CD4-positive, alpha-beta T cell treated with Interleukin-15 for 4 hours (primary cell): ENCODE results near the gene MIB1.
A peak's percentile ranks its signal among the peaks of the same experiment; 100 is the strongest.

Experiments used
- DNase-seq: peaks from one replicate; pipeline ENCODE4 v3.0.0-alpha.2; 2020; ENCODE audit warnings: low spot score

MIB1 gene

DNA sequence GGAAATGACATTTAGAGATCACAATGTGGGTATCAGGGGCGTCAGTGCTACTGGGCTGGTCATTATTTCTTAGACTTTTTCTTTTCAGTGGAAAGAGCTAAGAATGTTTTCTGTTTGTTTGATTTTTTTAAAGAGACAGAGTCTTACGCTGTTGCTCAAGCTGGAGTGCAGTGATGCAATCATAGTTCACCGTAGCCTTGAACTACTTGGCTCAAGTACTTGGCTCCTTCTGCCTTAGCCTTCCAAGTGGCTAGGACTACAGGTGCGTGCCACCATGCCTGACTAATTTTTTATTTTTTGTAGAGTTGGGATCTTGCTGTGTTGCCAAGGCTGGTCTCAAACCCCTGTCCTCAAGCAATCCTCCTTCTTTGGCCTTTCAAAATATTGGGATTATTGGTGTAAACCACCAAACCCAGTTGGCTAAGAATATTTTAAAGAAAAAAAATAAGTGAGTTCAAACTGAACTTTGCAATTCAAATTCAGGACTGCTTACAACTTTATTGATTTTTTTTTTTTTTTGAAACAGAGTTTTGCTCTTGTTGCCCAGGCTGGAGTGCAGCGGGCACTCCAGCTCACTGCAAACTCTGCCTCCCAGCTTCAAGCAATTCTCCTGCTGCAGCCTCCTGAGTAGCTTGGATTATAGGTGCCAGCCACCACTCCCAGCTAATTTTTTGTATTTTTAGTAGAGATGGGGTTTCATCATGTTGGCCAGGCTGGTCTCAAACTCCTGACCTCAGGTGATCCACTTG lies 154.2 kb downstream of the MIB1 start:
- no peak for DNase-seq

DNA sequence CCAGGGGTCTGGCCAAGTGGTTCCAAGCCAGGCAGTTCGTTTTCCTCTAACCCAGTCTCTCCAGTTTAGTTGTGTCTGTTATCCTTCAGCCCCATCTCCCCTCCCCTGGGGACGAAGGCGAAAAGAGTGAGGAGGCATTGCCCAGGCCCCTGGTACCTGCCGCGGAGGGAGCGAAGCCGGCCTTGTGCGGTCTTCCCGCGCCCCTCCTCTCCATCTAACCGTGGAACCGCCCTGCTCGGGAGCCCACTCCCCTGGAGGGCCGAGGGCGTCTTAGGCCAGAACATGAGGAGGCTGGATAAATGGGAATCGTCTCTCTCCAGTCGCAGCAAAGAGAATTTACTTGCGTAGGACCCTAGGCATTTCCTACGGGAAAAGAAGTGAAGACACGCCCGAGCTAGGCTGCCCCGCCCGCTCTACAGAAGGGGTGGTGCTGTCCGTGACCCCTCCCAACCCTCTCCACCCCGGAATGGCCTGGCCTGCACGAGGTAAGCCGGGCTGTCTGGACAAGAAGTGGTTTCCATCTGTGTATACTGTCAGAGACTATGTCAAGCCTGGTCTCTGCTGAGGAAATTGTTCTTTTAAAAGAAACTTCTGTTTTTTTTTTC lies 156.2 kb downstream of the MIB1 start:
- DNase-seq, result no peak

DNA sequence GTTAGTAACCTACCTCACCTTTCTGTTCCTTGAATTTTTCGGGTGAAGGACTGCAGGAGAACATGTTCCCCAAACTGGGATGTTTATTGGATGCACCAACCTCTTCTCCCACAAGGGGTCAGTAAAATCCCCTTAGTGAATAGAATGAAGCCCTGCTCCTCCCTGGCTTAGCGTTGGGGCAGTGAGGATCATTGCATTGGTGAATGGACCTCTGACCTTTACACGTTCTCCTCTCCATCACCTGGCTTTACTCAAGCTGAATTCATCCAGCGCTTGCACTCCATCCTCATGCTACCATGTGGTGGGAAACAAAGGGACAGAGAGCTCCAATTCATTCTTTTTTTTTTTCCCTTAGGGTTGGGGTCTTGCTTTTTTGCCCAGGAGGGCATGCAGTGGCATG lies 157.2 kb downstream of the MIB1 start:
- DNase-seq, result peak; percentile 12

DNA sequence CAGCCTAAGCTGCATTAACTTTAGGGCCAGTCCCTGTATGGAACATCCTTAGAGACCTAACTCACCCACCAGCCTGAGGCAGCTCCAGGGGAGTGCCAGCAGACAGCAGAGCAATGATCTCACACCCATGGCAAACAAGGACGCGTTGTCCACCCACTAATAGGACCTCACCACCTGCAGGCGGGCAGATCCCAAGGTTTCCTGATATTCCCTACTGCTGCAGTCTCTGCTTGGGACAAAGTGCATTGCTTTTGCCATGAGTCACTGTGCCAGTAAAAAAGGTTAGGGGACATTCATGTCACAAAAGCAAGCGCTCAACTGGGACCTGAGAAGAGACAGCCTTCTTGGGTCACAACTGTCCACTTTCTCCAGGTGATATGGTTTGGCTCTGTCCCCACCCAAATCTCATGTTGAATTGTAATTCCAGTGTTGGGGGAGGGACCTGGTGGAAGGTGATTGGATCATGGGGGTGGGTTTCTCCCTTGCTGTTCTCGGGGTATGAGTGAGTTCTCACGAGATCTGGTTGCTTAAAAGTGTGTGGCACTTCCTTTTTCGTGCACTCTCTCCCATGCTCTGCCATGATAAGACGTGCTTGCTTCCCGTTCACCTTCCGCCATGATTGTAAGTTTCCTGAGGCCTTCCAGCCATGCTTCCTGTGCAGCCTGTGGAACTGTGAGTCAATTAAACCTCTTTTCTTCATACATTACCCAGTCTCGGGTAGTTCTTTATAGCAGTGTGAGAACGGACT lies 160.2 kb downstream of the MIB1 start:
- DNase-seq, result no peak

DNA sequence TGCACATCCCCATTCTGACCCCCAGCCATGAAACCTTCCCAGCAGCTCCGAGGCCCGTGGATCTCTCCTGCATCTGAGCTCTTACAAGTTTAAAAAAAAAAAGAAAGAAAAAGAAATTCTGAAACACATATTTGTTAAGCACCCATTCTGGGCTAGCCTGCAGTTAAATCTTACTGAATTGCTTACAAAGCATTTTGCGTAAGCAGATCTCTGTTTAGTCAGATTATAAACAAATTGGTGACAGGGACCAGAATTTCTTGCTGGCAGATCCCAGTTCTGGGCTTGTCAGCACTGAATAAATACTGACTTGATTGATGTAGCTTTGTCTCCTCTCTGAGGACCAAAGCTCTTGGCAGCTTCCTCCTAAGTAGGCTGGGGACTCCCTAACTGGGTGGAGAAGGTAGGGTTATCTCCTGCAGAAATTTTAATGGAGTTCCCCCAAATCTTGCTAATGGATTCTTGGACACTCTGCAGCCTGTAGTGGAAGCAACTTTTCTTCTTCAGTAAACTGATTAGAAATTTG lies 160.9 kb downstream of the MIB1 start:
- DNase-seq, result no peak

DNA sequence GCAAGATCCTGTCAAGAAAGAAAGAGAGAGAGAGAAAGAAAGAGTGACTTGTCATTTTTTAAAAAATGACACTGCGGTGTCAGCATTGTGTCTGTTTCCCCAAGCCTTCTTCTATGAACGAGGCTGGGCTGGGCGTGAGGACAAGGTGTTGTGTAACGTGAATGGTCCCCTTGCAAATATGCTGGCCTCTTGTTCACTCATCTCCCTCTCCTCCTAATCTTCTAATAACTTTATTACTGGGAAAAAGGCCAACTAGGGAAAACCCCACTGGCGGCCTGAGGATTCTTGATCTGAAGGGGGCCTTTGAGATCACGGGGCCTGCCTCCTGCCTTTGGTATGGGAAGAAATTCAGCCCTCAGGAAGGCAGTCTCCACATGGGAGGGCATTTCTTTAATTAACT lies 163.1 kb downstream of the MIB1 start:
- DNase-seq, result no peak

DNA sequence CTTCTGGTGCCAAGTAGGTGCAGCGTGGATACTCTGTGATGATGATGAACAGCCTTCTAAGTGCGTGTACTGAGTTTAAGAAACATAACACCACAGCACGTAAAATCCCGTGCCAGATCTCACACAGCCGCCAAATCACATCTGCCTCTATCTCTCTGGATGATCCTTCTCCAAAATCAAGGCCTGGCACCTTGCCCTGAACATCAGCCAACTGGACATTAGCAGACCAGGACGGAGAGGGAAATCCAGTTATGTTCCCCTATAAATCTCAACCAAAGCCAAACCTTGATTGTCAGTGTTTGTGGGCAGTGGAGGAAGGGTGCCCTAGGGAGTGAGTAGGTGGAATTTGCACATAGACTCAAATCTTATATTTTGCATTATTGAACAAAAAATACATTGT lies 164.3 kb downstream of the MIB1 start:
- no peak for DNase-seq

DNA sequence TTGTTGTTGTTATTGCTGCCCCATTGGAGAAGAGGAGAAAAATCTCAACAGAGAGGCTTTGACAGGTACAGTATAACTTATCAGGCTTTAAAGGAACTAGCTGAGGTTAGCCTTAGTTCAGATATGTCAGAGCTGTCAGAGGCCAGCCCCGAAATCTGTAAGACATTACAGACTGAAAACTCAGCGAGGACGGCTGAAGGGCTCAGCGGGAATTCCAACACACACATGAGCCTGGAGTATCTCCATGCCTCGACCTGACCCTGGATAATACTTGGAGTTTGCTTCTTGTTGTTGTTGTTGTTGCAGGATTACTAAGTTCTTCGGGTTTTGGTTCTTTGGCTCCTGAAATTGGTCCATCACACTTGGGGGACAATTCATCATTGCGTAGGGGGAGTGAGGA lies 166.9 kb downstream of the MIB1 start:
- DNase-seq, result no peak

DNA sequence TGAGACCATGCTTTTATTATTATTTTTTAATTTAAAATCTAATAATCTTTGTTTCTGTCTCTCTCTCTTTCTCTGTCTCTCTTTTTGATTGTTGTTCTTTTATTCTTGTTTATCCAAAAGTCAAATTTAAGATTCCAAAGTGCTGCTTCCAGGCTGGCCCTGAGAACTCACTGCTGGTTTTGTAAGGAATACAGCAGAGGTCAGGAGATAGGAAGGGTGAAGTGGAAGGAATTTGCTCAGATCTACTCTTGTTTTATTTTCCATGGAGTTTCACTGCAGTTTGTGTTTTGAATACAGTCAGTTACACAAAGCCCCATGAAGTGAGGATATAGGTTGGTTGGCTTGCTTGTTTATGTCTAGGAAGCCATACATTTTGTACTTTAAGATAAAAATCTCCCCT lies 168.1 kb downstream of the MIB1 start:
- no peak for DNase-seq

DNA sequence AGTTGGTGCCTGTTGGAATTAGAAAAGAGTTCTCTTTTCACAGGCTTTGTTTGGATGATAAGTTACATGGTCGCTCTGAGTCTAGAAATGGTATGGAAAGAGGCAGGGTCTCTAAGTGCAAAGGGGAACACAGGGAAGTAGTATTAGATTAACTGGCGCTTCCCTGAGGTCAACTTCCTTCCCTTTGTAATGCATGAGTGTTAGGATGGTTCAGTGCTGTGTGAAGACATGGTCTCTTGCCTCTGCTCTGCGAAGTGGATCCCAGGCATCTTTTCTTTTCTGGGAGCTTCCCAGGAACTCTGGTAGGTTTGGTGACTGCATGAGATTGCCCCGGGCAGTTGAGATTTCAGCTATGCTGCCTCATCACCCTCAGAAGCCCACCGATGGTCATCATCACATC lies 170.3 kb downstream of the MIB1 start:
- DNase-seq, result no peak

DNA sequence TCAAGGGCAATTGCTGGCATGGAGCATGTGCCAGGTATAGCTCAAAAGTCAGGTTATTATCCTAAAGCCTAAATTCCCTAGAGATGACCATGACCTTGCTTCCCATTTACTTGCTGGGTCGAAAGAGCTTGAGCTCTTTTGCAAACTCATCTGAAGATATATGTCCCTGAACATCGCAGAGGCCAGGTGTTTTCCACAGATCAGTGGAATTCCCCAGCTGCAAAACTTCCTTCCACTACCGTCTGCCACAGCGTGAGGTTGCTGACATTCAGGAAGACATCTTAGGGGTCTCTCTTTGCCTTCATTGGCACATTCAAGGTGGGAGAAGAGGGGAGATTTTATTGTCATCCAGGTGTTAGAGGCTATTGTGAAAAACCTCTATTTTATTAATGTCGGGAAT lies 171.0 kb downstream of the MIB1 start:
- DNase-seq, result no peak

DNA sequence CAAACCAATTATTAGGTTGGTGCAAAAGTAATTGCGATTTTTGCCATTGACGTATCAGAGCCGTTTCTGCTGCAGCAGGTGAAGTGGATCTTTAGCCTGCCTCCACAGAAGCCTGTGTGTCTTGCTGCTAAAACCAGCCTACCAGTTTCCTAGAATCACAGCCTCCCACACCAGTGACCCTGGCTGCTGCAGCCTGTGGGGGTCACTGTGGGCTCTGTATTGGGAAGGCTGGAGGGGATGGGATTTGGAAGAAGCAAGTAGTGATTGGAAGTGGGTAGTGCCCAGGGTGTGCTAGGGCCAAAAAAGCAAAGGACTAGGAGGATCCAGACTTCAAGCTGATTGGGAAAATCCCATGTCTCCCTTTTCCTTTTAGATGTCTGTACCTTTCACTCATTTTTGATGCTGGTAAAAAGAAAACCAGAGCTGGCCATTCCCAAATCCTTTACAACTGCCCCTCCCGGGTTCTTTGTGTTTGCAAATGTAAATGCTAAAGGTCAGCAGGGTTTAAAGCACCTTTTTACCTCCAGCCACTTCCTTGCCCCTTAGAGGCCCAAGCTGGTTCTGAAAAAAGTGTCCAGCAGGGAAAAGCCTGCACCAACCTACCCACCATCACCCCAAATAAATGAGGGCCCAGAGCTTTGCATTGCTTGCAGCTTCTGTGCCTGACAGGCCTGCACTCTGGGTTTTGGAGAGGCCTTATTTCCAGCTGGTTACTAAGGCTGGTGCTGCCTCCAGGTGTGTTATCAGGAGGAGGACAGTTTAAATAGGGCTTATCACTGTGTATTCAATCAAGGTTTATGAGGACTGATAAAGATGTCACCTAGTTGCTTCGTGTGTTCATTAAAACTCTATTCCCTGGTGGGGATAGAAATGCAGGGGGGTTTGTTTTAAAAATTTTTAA lies 172.0 kb downstream of the MIB1 start:
- DNase-seq, result no peak

DNA sequence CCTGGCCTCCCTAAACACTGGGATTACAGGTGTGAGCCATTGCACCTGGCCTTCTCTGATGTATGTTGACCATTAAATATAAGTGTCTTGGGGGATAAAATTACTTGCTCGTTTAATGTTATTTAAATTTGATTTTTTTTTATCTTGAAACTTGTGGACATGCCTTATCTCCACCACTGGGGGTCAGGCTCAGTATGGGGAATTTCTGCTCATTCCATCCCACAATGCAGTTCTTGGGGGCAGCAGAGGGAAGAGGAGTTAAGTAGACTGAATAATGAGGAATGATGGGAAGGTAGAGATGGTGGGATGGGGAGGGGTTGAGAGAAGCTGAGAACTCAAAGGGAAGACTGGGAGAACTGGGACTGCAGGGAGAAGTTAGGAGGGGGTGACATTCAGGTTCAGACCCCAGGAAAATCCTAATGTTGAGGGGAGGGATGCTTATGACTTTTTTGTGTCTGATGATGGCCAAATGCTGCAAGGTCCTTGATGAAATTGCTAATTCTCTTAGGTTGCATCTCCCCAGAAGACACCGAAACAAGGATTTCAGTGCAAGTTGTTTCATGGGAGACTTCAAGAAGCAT lies 174.2 kb downstream of the MIB1 start:
- no peak for DNase-seq

DNA sequence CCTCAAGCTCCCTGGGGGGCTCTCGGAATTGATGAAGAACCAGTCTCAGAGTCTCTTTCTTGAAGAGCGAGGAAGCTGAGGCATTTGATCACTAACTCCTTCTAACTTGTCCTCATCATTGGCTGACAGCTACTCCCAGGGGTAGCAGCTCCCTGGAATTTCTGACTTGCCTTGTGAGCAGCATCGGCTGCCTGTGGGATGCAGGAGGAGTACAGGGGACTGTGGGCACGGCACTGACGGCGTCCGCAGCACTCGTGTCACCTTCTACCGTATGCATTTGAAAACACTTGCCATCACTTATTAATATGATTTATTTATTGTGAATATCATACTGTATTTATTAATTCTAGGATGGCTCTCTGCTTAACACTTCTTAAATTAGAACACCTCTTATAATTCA lies 175.0 kb downstream of the MIB1 start:
- no peak for DNase-seq

DNA sequence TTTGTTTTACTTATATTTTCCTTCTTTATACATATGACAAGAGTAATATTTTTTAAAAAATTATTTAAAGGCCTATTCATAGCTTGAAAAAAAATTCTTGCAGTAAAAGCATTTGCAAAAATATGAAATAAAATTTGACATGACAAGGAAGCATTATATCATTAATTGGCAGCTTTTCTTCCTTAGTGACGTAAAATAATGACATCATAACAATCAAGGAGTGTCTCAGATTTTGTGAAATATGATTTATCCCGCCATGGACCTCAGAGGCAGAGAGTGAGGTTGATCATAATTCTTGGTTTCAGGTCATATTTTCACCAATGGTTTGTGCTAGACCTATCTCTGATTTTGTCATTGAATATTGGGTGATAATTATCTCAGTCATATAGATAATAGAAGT lies 176.0 kb downstream of the MIB1 start:
- DNase-seq, result no peak

DNA sequence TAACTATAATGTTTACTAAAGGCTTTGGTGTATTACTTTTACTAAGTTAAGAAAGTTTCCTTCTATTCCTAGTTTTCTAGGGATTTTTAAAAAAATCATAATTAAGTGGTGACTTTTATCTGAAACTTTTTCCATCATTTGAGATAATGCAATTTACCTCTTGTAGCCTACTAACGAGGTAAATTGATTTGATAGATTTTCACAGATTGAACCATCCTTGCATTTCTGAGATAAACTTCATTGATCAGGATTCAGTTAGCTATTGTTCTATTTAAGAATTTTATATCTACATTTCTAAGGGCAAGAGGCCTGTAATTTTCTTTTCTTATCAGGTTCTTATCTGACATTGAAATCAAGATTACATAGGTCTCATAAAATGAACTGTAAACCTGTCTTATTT lies 178.1 kb downstream of the MIB1 start:
- no peak for DNase-seq
